NCI-H1092 treated with DMSO at 0.1 percent for 48 hours (cell line): ENCODE results near the gene RNF213.

Source experiments
- DNase-seq: peaks from one replicate; lab custom pipeline; 2025; lab: John Stamatoyannopoulos, UW

The RNF213 gene

DNA sequence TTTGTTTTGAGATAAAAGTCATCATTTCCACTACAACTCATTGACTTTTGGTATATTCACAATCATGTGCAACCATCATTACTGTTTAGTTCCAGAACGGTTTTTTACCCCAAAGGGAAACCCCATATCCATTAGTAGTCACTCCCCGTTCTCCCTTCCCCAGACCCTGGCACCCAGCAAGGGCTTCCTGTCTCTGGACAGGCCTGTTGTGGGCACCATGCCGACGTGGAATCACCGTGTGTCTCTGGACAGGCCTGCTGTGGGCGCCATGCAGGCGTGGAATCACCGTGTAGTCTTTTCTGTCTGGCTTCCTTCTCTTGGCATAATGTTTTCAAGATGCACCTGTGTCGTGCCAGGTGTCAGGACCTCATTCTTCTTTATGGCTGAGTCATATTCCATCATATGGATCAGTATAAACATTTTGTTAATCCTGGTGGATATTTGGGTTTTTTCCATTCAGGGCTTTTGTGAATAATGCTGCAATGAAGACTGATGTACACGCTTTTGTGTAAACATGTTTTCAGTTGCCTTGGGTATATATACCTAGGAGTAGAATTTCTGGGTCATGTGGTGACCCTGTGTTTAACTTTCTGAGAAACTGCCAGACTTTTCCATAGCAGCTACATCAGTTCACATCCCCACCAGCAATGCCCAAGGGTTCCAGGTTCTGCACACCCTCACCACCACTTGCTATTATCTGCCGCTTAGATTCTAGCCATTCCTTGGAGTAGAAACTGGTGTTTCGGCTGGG is 173.4 kb downstream of the RNF213 start:
- no peak for DNase-seq

DNA sequence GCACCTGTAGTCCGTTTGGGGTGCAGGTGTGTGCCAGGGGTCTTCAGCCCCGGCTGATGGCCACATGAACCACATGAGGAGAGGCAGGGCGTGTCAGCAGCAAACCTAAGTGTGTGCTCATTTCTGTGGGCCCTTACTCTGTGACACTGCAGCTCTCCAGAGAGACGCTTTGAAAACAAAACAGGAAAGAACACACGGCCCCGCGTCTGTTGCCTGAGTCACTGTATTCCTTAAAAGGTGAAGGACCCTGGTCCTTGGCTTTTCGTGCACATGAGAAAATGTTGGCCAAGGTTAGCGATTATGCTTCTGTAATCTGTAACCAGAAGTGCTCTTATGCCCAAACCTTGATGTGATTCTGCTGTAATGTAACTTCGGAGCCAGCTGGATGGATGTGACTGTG is 176.9 kb downstream of the RNF213 start:
- DNase-seq, result no peak

DNA sequence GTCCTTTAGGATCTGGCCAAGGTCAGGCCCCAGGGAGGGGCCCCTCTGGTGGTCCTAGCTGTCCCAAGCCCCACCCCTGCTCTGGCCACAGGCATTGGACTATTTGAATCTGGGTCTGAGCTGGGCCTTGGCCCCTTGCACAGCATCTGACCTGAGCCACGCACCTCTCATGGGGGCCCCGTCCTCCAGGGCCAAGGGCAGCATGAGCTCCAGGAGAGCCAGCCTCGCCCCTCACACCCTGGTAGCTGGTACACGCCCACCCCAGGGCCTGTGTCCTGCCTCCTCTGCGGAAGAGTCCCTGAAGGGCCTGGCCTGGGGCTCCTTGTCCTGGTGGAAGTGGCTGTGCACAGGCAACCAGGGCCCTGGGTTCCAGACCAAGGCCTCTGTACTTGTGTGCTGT is 178.2 kb downstream of the RNF213 start:
- no peak for DNase-seq

DNA sequence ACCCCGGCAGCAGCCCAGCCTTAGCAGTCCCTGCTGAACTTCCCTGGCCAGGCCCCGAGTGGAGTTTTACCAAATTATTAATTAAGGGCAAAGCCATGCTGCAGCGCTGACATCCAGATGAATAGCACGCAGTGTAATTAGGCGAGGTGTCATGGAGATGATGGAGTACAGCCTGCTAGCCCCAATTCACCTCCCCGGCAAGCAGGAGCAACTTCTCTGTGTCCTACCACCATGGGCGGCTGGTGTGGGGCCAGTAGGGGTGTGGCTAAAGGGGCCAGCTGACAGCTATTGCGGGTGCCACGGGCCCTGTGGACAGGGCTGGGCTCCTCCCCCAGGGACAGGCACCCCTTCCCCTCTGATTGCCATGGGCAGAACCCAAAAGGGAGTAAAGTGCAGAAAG is 178.8 kb downstream of the RNF213 start:
- DNase-seq, result no peak

DNA sequence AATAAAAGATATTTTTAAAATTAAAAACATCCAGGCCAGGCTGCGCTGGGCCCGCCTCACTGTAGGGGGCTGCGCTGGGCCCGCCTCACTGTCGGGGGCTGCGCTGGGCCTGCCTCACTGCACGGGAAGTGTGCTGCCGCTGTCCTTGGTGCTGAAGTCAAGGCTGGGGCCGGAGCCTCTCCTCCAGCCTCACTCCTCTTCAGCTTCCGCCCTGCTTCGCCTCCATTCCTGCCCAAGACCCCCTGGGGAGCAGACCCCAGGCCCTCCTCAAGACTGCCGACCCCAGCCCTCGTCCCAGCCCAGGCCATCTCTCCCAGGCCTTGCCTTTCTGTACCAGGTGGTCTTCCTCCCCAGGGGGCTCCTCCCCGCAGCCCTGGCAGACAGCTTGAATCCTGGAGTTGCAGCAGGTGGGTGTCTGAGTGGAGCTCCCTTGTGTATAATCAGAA is 180.5 kb downstream of the RNF213 start:
- no peak for DNase-seq

DNA sequence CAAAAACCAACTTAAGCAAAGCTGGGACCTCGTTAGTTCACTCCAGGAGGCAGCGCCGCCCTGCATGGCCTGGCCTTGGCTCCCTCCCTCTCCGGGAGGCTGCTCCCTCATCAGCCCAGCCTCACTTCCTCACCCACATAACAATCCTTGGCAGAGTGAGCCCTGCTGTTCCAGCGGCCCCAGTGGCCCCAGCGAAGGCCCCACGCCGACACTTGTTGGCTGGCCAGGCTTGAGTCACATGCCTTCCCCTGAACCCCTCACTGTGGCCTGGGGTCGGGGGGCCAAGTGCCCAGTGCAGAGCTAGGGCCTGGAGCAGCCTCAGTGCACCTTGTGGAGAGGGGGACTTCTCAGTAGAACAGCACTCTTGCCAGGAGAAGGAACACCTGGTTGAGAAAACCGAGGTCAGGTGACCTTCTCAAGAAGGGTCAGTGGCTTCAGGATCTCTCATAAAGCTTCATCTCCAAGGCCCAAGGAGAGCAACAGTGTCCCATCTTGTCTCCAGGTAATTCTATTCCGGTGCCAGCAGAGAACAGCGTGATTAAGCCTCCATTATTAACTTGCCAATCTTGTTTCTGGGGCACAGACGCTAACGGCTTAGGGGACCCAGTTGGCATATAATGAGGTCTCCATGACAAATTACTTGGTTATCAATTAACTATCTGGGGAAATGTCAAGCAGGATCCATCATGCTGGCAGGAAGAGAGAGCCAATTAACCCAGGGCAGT is 181.1 kb downstream of the RNF213 start:
- no peak for DNase-seq

DNA sequence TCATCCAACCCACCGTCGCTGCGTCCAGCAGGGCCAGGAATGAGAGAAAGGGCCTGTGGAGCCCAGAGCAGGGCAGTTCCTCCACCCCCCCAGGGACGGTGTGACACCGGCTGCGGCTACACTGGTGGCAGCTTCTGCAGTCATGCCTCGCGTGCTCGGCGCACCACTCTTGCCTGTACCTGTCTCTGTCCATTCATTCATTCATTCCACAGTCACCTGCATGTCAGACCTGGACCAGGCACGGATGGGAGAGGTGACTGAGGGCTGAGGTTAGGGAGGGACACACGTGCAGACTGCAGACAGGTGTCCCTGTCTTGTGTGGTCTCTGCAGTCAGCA is 181.6 kb downstream of the RNF213 start:
- no peak for DNase-seq

DNA sequence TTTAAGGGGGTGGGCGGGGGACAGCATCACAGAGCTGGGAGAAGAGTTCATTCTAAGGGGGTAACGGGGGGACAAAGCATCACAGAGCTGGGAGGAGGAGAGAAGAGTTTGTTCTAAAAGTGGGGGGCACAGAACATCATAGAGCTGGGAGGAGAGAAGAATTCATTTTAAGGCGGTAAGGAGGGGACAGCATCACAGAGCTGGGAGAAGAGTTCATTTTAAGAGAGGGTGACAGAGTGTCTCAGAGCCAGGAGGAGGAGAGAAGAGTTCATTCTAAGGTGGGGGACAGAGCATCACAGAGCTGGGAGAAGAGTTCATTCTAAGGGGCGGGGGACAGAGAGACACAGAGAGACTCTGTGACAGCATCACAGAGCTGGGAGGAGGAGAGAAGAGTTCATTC is 182.1 kb downstream of the RNF213 start:
- no peak for DNase-seq

DNA sequence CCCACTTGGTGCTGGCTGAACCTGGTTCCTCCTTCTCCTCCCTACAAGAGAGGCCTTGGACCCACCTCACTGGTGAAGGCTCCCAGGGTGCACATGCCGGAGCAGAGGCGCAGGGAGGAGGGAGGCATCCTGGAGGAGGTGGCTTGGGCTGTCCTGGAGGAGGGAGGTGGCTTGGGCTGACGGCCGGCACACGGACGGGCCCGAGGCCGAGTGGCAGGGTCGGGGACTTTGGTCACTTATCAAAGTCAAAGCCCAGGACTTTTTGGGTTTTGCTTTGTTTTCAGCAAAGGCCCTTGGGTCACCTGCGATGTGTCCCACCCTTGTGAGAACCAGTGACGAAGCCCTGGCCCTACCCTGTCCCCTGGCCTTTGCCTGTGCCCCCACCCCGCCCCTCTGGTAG is 182.8 kb downstream of the RNF213 start:
- no peak for DNase-seq

DNA sequence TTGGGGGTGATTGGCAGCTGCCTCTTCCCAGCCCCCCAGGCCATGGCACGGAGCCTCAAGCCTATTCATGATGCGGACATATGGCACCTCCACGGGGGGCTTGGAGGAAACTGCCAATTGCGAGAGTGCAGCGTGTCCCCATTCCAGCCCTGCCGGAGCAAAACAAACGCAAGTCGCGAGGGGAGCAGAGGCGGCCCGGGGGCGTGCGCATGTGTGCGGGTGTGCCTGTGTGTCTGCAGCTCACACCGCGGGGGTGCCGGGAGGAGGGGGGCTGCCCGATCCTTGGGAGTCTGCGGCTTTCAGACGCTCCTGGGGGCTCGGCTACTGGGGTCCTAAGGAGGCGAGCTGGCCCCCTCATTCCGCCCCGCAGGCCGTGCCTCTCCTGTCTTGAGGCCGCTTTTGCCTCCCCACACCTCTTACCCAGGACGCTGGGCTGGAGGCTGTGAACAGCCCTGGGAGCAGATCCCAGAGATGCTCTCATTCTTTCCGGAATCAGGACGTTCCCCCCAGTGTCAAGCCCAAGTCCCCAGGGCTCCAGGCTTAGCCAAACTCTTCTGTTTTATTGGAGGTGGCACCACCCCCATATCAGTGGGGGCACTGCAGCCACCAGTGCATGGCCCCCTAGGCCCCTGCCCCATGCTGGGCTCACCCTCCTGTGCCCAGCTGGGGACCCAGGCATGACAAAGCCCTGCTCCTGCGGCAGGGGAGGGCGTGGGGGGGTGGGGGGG is 183.4 kb downstream of the RNF213 start:
- DNase-seq, result peak; percentile 70

DNA sequence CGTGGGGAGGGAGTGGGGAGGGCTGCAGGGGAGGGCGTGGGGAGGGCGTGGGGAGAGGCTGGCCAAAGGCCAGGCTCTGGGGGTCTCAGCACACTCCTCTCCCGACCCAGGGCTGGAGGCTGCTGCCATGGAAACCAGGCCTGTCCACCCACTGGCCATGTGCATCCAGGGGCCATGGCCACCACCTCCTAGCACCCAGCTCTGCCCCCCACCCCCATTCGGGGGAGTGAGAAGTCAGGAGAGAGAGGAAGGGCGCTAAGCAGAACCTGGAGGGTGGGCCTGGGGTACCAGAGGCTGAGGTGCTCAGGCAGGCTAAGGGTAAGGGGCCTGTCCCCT is 184.0 kb downstream of the RNF213 start:
- DNase-seq, result no peak

DNA sequence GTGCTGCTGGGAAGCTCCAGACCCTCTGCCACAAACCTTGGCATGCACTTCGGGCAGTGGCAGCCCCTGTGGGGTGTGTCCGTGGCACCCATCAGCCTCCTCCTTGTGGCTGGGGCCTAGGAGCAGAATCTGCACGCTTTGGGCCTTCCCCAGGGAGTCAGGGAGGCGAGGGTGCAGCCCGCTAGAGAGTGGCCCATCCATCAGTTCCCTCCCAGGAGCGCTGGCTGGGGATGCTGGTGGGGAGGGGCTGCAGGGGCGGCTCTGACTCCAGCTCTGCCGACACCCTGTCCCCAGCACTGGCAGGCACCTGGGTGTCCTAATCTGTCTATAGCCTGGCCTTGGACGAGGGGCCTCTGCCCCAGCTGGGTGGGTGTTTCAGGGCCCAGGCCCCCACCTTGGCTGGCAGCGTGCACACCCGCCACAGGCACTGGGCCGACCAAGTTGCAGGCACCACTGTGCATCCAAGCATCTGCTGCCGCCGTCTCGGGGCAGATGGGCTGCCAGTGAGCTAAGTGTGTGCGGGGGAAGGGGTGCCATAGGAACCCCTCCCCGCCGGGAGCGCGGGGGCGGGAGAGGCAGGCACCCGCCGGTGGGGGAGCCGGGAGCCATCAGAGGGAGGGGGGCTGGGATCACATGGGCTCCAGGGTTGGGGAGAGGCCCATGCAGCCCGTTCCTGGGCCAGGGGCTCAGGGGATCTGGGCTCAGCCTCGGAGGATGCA is 184.5 kb downstream of the RNF213 start:
- no peak for DNase-seq

DNA sequence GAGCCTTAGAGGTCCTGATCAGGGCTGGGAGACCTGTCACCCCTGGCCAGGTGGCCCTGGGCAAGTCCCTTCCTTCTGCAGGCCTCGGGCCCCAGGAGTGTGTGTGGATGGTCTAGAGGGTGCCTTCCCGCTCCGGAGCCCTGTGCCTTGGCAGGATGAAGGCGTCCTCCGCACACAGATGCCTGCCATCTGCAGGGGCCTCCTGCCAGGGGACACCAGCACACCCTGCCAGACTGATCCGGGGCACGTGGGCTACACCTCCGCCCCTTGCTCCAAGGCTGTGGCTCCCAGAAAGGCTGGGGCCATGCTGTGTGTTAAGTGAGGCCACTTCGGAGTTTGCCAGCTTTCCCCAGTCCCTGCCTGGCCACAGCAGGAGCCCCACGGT is 185.1 kb downstream of the RNF213 start:
- DNase-seq, result no peak

DNA sequence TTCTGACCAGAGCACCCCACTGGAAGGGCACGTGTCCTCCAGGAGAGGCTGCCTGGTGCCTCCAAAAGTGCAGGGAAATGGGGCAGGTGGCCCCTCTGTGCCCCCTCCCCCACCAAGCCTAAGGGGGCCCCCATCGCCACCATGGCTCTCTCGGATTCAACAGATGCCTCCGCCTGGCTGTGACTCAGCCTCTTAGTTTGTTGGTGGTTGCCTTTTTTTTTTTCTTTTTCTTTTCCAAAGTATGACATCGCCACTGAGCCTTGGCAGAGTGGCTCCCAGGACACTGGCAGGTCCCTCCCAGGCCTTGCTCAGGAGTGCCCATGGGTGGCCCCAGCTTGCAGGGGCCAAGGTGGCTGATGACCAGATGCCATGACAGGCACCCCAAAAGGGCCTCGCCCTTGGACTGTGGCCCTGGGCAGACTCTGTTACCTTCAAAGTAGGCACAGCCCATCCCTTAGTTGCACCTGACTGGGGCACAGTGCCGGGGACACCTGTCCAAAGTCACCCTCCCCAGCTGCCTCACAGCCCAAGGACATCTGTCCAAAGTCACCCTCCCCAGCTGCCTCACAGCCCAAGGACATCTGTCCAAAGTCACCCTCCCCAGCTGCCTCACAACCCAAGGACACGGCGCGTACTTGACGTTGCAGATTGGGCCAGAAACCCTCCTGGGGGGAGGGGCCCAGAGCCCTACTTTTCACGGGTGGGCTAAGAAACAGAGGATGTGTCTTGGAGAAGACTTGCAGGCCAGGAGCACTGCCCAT is 186.2 kb downstream of the RNF213 start:
- DNase-seq, result no peak

DNA sequence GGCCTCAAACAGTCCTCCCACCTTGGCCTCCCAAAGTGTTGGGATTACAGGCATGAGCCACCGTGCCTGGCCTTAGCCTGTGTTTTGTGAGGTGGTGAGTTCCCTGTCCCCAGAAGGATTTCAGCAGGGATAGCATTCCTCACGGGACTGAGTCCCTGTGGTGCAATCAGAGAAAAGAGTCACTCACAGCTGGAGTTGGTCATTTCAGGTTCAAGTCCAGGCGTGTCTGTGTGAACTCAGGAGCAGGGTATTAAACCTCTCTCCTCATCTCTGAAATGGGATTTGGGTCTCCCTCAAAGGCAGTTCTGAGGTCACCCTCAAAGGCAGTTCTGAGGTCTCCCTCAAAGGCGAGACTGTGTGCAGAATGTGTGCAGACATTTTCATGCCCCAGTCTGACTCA is 187.1 kb downstream of the RNF213 start:
- DNase-seq, result no peak
